GM23338 (cell line): ENCODE results near the gene SSH2.

Experiments
- TF ChIP-seq, protein P1 (sequence below), 2 experiments: fragments of 200-600 bp in 1 of 2; sonication (generic) in 1 of 2; conservative IDR thresholded peaks; 2 replicates each; pipeline versions ENCODE4 v1.5.1 to v1.6.1; 2016 to 2017; ENCODE audit warnings: antibody characterized with exemption in 2 of 2, low read depth in 2 of 2, mild to moderate bottlenecking in 2 of 2, moderate library complexity in 1 of 2
- TF ChIP-seq, protein P2 (sequence below): IDR thresholded peaks from 2 replicates; pipeline ENCODE4 v1.6.1; 2016; ENCODE audit warnings: antibody characterized with exemption

DNA sequence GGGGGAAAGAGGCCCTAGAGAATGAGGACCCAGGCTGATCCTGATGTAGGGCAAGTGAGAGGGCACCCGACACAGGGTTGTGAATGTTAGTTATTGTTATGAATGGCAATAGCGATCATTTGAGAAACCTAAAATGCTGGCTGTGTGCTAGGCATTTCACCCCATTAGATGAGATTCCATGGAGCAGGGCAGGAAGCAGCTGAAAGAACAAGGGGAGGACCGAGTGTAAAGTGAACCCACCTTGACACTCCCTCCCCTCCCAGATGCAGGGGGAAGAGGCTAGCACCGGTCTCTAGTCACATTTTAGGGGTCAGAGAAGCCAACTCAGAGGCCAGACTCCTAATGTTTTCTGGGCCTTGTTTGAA lies 306.8 kb downstream of the SSH2 start:
- TF ChIP-seq, protein P1, sequence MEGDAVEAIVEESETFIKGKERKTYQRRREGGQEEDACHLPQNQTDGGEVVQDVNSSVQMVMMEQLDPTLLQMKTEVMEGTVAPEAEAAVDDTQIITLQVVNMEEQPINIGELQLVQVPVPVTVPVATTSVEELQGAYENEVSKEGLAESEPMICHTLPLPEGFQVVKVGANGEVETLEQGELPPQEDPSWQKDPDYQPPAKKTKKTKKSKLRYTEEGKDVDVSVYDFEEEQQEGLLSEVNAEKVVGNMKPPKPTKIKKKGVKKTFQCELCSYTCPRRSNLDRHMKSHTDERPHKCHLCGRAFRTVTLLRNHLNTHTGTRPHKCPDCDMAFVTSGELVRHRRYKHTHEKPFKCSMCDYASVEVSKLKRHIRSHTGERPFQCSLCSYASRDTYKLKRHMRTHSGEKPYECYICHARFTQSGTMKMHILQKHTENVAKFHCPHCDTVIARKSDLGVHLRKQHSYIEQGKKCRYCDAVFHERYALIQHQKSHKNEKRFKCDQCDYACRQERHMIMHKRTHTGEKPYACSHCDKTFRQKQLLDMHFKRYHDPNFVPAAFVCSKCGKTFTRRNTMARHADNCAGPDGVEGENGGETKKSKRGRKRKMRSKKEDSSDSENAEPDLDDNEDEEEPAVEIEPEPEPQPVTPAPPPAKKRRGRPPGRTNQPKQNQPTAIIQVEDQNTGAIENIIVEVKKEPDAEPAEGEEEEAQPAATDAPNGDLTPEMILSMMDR (conservative IDR thresholded peaks at IDR 0.05; ENCODE audit: low read depth in 2 of 2), result no peak
- TF ChIP-seq, protein P2, sequence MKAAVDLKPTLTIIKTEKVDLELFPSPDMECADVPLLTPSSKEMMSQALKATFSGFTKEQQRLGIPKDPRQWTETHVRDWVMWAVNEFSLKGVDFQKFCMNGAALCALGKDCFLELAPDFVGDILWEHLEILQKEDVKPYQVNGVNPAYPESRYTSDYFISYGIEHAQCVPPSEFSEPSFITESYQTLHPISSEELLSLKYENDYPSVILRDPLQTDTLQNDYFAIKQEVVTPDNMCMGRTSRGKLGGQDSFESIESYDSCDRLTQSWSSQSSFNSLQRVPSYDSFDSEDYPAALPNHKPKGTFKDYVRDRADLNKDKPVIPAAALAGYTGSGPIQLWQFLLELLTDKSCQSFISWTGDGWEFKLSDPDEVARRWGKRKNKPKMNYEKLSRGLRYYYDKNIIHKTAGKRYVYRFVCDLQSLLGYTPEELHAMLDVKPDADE, result no peak
